ENCODE results near the gene GRPEL1. TPM values are rescaled to one million over a fixed set of nuclear protein-coding genes. Genes with fewer than 3 reads are reported as not detected.

The GRPEL1 gene
- total and polyA plus RNA-seq, 2 of the 13 experiments (the other 11 are each of a cell fraction or from before 2014, with no cell fraction given), result 32.3 to 141 TPM

- Histone ChIP-seq H3K9me3 (ENCODE audit: low read length) (no peaks in the 10 kb centered on the region), H3K27me3 (ENCODE audit: control insufficient read depth in 1 of 2, insufficient read depth in 2 of 2, low read length in 2 of 2) (no peaks in the 10 kb centered on the region), H4K20me1 (ENCODE audit: insufficient read depth, low read length) (0 out of 2 replicates have a peak, but pooled peaks cover 4% of the 10 kb centered on the region), H3K36me3 (replicated peaks in 1 of 2; ENCODE audit: control insufficient read depth in 1 of 2, insufficient read depth in 2 of 2, low read length in 2 of 2) (peaks cover 23 to 71% of the 10 kb centered on the region in 2 experiments), H3K4me3 (replicated peaks in 1 of 3; ENCODE audit: insufficient read depth in 1 of 3, low read depth in 2 of 3, low read length in 3 of 3) (no peak overlapping the region), H3K4me1 (ENCODE audit: insufficient read depth, low read length) (peaks cover 25% of the 10 kb centered on the region), H3K27ac (ENCODE audit: extremely low read length, insufficient read depth, low read length) (no peak overlapping the region), H3K79me2 (ENCODE audit: insufficient read depth, low read length) (no peaks in the 10 kb centered on the region), H3K4me2 (ENCODE audit: low read depth, low read length) (no peak overlapping the region), H3K9ac (ENCODE audit: insufficient read depth, low read depth, low read length) (no peak overlapping the region), H2AFZ (ENCODE audit: low read length) (no peak overlapping the region)
- WGBS (ENCODE audit: low lambda C conversion rate), result 90% methylated on average over 10 of the region's 12 CpGs
- intact Hi-C loops (cut with micrococcal nuclease; ENCODE audit: unreplicated experiment), result no loop called here
- in situ Hi-C loops (cut with HindIII; ENCODE audit: extremely low pct_ligation_motif_present, low pct_unique_long_range_greater_than_20kb), result no loop called here
- FAIRE-seq, result no peak
- POLR2A ChIA-PET, result no interaction called here
- DNase-seq (ENCODE audit: low spot score), result no peak
- ATAC-seq, result no peak
- CTCF ChIA-PET (ENCODE audit: low intra/inter-chr PET ratio, low total read pairs), result no interaction called here
- BruUV-seq (replicated peaks), result no TSS peak
- TF ChIP-seq MAZ (IDR thresholded peaks at IDR 0.05; ENCODE audit: borderline replicate concordance, low read depth, low read length) (no peak), MAZ (CRISPR knock-in tag; IDR thresholded peaks at IDR 0.05; ENCODE audit: low read depth) (no peak), RNF2 (conservative IDR thresholded peaks at IDR 0.05; ENCODE audit: low read depth) (no peak), HNF4A (CRISPR knock-in tag; IDR thresholded peaks at IDR 0.05) (peak; percentile 41; the same call in 1 of the 2 replicates), CAMTA2 (CRISPR knock-in tag; IDR thresholded peaks at IDR 0.05; ENCODE audit: borderline replicate concordance) (no peak), RFXANK (CRISPR knock-in tag; IDR thresholded peaks at IDR 0.05) (no peak), SMARCC2 (IDR thresholded peaks at IDR 0.05) (no peak), DZIP1 (CRISPR knock-in tag; IDR thresholded peaks at IDR 0.05) (no peak), SCMH1 (CRISPR knock-in tag; IDR thresholded peaks at IDR 0.05; ENCODE audit: borderline replicate concordance) (no peak), ZBTB38 (CRISPR knock-in tag; IDR thresholded peaks at IDR 0.05) (no peak), MEIS1 (CRISPR knock-in tag; IDR thresholded peaks at IDR 0.05; ENCODE audit: borderline replicate concordance) (no peak)
- TF ChIP-seq, protein P1, sequence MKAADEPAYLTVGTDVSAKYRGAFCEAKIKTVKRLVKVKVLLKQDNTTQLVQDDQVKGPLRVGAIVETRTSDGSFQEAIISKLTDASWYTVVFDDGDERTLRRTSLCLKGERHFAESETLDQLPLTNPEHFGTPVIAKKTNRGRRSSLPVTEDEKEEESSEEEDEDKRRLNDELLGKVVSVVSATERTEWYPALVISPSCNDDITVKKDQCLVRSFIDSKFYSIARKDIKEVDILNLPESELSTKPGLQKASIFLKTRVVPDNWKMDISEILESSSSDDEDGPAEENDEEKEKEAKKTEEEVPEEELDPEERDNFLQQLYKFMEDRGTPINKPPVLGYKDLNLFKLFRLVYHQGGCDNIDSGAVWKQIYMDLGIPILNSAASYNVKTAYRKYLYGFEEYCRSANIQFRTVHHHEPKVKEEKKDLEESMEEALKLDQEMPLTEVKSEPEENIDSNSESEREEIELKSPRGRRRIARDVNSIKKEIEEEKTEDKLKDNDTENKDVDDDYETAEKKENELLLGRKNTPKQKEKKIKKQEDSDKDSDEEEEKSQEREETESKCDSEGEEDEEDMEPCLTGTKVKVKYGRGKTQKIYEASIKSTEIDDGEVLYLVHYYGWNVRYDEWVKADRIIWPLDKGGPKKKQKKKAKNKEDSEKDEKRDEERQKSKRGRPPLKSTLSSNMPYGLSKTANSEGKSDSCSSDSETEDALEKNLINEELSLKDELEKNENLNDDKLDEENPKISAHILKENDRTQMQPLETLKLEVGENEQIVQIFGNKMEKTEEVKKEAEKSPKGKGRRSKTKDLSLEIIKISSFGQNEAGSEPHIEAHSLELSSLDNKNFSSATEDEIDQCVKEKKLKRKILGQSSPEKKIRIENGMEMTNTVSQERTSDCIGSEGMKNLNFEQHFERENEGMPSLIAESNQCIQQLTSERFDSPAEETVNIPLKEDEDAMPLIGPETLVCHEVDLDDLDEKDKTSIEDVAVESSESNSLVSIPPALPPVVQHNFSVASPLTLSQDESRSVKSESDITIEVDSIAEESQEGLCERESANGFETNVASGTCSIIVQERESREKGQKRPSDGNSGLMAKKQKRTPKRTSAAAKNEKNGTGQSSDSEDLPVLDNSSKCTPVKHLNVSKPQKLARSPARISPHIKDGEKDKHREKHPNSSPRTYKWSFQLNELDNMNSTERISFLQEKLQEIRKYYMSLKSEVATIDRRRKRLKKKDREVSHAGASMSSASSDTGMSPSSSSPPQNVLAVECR (CRISPR knock-in tag; IDR thresholded peaks at IDR 0.05; ENCODE audit: borderline replicate concordance), result no peak
- TF ChIP-seq, protein P2, sequence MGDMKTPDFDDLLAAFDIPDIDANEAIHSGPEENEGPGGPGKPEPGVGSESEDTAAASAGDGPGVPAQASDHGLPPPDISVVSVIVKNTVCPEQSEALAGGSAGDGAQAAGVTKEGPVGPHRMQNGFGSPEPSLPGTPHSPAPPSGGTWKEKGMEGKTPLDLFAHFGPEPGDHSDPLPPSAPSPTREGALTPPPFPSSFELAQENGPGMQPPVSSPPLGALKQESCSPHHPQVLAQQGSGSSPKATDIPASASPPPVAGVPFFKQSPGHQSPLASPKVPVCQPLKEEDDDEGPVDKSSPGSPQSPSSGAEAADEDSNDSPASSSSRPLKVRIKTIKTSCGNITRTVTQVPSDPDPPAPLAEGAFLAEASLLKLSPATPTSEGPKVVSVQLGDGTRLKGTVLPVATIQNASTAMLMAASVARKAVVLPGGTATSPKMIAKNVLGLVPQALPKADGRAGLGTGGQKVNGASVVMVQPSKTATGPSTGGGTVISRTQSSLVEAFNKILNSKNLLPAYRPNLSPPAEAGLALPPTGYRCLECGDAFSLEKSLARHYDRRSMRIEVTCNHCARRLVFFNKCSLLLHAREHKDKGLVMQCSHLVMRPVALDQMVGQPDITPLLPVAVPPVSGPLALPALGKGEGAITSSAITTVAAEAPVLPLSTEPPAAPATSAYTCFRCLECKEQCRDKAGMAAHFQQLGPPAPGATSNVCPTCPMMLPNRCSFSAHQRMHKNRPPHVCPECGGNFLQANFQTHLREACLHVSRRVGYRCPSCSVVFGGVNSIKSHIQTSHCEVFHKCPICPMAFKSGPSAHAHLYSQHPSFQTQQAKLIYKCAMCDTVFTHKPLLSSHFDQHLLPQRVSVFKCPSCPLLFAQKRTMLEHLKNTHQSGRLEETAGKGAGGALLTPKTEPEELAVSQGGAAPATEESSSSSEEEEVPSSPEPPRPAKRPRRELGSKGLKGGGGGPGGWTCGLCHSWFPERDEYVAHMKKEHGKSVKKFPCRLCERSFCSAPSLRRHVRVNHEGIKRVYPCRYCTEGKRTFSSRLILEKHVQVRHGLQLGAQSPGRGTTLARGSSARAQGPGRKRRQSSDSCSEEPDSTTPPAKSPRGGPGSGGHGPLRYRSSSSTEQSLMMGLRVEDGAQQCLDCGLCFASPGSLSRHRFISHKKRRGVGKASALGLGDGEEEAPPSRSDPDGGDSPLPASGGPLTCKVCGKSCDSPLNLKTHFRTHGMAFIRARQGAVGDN (CRISPR knock-in tag; IDR thresholded peaks at IDR 0.05), result peak; percentile 37; the same call in 1 of the 2 replicates
Observed at GRCh38 chr4:7029212-7029611, 38.7 kb downstream of the GRPEL1 start.

All from HepG2 (cell line).